AG04450 (cell line): ENCODE results near the gene TRIM71. TPM values are rescaled to one million over a fixed set of nuclear protein-coding genes. Genes with fewer than 3 reads are reported as not detected.

Source experiments
- CTCF ChIA-PET: fragments of 300-600, 350-600 bp; formaldehyde crosslinking; extraction: SDS; loops from one replicate; lab custom pipeline; 2022; ENCODE audit warnings: antibody characterized with exemption, inconsistent platforms; lab: Charles Lee
- POLR2A ChIA-PET: fragments of 350-600 bp; formaldehyde crosslinking; extraction: SDS; loops from one replicate; lab custom pipeline; 2021; ENCODE audit warnings: antibody characterized with exemption, inconsistent platforms; lab: Yijun Ruan, JAX
- DNase-seq: peaks from one replicate; pipeline ENCODE4 v3.0.0-alpha.2; 2011; ENCODE audit warnings: low read depth, low spot score
- H3K27ac ChIP-seq: one replicate; pipeline ENCODE4 v1.5.1; 2012; ENCODE audit warnings: low read depth, low read length, control low read depth
- H3K27me3 ChIP-seq: one replicate; pipeline ENCODE4 v1.6.0; 2012; ENCODE audit warnings: low read length; ENCODE audit not compliant: control insufficient read depth, insufficient read depth
- H3K4me3 ChIP-seq: 2 replicates; pipeline ENCODE4 v1.5.1; 2011; ENCODE audit warnings: mild to moderate bottlenecking, low read depth, low read length, control low read depth
- H3K9me3 ChIP-seq: 2 replicates; pipeline ENCODE4 v1.5.1; 2012; ENCODE audit warnings: low read length; ENCODE audit not compliant: control insufficient read depth, insufficient read depth
- CTCF ChIP-seq: IDR thresholded peaks from 2 replicates; pipeline ENCODE4 v1.5.1; 2011; ENCODE audit warnings: low read depth, low read length, control low read depth, inconsistent platforms
- polyA plus RNA-seq: library from polyadenylated mRNA; depleted of rRNA; stranded (reverse); fragments of >200 nt; gene quantifications from 2 replicates; pipeline ENCODE4 v1.2.3, GENCODE V29; 2011

Gene TRIM71
- polyA plus RNA-seq, 1 experiment, result not detected

GRCh38 chr3:32850226-32850625 is 32.4 kb downstream of the TRIM71 start:
- CTCF ChIA-PET, result no interaction called here
- Histone ChIP-seq H3K9me3 (no peaks in the 10 kb centered on the region), H3K27ac (no peak overlapping the region), H3K4me3 (no peak overlapping the region), H3K27me3 (peaks cover 2% of the 10 kb centered on the region)
- no peak for DNase-seq
- TF ChIP-seq CTCF, result no peak
- POLR2A ChIA-PET, result no interaction called here

- Histone ChIP-seq H3K27me3 (peaks cover 3% of the 10 kb centered on the region), H3K27ac (no peak overlapping the region), H3K9me3 (no peaks in the 10 kb centered on the region), H3K4me3 (no peak overlapping the region)
- no peak for DNase-seq
- TF ChIP-seq CTCF, result no peak
- ChIA-PET POLR2A (no interaction called here), CTCF (no interaction called here)
These were observed 32.8 kb downstream of the TRIM71 start for GRCh38 chr3:32850636-32851035.

- Histone ChIP-seq H3K4me3 (no peak overlapping the region), H3K27ac (no peak overlapping the region), H3K9me3 (no peaks in the 10 kb centered on the region), H3K27me3 (peaks cover 3% of the 10 kb centered on the region)
- ChIA-PET CTCF (no interaction called here), POLR2A (no interaction called here)
- TF ChIP-seq CTCF, result no peak
- no peak for DNase-seq
These were observed 34.3 kb downstream of the TRIM71 start for GRCh38 chr3:32852146-32852545.

GRCh38 chr3:32855350-32855953 is 37.7 kb downstream of the TRIM71 start:
- H3K27ac ChIP-seq, result no peak overlapping the region
- no peaks in the 10 kb centered on the region for H3K9me3 ChIP-seq
- TF ChIP-seq CTCF, result no peak
- peaks cover 9% of the 10 kb centered on the region for H3K27me3 ChIP-seq
- ChIA-PET POLR2A (no interaction called here), CTCF (no interaction called here)
- H3K4me3 ChIP-seq, result no peak overlapping the region
- DNase-seq, result no peak

GRCh38 chr3:32856355-32856889 is 38.6 kb downstream of the TRIM71 start:
- Histone ChIP-seq H3K27ac (no peak overlapping the region), H3K9me3 (no peaks in the 10 kb centered on the region), H3K4me3 (no peak overlapping the region), H3K27me3 (peaks cover 9% of the 10 kb centered on the region)
- ChIA-PET POLR2A (no interaction called here), CTCF (no interaction called here)
- TF ChIP-seq CTCF, result no peak
- no peak for DNase-seq
